UCSD-AML1 (cell line): Measurements from ENCODE around the gene ANXA5.

ENCODE experiments used
- DNase-seq: peaks from one replicate; lab custom pipeline; 2025; ENCODE audit not compliant: unreplicated experiment; lab: John Stamatoyannopoulos, UW

ANXA5 gene

DNA sequence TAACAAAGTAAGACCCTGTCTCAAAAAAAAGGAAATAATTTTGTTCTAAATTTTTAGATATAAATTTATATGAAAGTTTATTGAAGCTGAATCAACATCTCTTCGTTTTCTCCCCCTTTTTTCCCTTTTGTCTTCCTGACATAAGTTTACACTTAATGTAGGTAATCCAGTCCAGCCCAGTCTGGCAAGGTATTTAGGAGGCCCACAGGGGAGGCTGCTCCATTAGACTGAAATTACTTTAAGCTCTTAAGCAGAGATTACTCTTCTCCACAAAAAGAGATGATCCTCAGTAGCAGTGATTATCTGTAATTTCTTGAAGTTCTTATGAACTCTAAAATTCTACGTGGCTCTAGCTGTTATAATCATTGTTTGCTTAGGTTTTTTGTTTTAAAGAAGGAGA is 46.0 kb downstream of the ANXA5 start:
- no peak for DNase-seq

DNA sequence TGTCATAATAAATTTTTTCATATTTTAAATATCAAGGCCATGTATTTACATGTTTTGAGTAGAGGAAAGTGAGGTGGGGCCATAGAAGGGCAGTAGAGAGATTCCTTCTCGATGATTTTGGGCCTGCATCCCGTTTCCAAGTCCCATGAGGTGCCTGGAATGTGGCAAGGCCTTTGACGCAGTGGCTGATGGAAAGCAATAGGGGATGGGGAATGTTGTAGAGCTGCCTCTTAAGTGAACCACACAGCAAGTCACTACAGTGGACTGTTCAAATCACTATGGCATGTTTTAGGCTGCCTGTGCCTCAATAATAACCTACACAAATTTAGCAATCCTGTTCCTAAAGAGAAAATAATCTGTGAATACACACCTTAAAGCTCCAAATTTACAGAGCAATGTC is 48.3 kb downstream of the ANXA5 start:
- DNase-seq: no peak

DNA sequence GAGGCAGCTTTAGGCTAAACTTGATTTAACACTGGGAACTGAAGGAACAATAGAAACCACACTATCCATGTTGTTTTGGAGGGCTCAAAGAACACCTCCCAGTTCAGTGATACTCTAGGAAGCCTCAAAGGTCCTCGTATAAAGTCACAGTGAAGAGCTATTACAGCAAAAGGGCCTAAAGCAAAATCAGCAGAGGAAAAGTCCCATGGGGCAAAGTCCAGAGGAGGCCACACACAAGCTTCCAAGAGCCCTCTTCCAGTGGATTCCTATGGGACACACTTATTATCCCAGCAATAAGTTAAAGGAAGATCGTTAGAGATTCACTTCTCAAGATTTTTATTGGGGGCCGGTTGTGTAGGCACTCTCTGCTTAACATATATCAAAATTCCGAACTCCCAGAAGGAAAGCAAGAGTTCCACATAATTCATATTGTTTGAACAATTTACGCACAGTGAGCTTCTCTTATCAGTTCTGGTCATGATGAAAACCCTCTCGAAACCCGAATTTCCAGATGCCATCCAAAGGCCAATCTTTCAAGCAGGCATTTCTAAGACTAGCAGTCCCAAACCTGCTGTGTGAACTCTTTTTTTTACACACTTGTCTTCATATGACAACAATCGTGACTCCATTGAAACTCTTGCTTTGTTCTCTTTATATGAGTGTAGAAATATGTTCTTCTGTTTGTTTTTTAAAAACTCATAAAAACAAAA is 53.7 kb downstream of the ANXA5 start:
- DNase-seq: no peak

DNA sequence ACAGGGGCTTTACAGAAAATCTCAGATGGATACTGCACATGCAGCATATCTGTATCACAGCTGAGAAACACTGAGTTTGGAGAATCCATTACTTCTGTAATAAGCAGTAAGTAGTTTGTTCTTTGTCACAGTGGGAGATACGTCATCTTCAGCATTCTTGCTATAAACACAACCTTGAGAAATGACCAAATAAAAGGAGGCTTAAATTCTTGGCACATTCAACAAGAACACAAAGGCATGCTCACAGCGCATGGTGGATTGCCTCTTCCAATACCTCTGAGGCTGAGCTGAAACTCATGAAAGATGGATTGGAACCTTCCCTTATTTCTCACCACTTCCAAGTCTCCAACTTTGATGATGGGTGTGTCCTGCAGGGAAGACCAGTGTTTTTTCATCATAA is 54.5 kb downstream of the ANXA5 start:
- DNase-seq: no peak

DNA sequence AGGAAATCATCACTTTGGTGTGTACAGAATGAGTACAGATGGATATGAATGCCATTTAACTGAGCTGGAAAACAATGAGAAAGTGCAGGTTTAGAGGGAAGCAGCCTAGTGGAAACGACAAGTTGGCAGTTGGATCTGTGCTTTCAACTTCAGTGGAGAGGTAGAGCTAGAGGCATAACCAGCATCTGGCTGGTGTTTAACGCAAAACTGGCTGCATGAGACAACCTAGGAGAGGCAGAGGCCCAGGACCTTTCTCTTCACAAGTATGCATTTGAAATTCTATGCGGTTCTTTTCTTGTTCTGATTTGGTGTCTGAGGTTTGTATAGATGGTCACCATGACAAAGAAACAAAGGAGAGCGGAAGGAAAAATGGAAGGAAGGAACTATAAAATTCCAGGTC is 63.1 kb downstream of the ANXA5 start:
- DNase-seq: no peak

DNA sequence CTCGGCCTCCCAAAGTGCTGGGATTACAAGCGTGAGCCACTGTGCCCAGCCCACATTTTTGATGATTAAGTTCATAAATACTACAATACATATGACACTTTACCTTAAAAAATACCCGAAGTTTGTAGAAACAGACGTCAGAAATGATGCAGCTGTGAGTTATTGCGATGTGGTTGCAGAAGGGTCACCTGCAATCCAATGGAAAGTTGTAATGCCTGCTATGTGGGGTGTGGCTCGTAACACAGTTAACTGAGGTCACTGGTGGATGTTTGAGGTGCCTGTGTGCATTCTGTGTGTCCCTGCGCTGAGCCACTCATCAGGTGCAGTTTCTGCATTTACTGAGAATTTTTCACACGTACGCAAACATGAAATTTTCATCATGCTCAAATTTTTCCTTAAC is 64.1 kb downstream of the ANXA5 start:
- DNase-seq: no peak
